ENCODE results near the gene HIVEP1. TPM values are rescaled to one million over a fixed set of nuclear protein-coding genes. Genes with fewer than 3 reads are reported as not detected.

The HIVEP1 gene
- total RNA-seq, 1 experiment from 2014 or later = 16.7 TPM

GRCh38 chr6:12000174-12000573 lies 11.9 kb upstream of the HIVEP1 start:
- Histone ChIP-seq H3K4me1 (ENCODE audit: control insufficient read depth, insufficient read depth, low read length) (no peaks in the 10 kb centered on the region), H3K9me3 (ENCODE audit: control insufficient read depth, insufficient read depth, low read depth, low read length) (no peaks in the 10 kb centered on the region), H3K36me3 (ENCODE audit: control insufficient read depth, insufficient read depth, low read length) (no peaks in the 10 kb centered on the region), H3K4me3 (ENCODE audit: low read depth in 2 of 2, low read length in 2 of 2) (no peak overlapping the region), H3K27me3 (ENCODE audit: control insufficient read depth, insufficient read depth, low read length) (peaks cover 4% of the 10 kb centered on the region; the same call in 1 of the 2 replicates), H3K27ac (ENCODE audit: low read length) (no peak overlapping the region)
- CTCF ChIA-PET = no interaction called here
- in situ Hi-C loops (cut with HindIII; ENCODE audit: low pct_unique_long_range_greater_than_20kb, low sequenced_read_pairs) = no loop called here
- POLR2A ChIA-PET = no interaction called here
- BruUV-seq (replicated peaks) = no TSS peak
- intact Hi-C loops (cut with micrococcal nuclease; ENCODE audit: unreplicated experiment) = no loop called here
- ATAC-seq (no peak), DNase-seq (ENCODE audit: low read depth, low spot score) (no peak)
- no peak for TF ChIP-seq POLR2AphosphoS5 (IDR thresholded peaks at IDR 0.05; ENCODE audit: low read depth, low read length)
- TF ChIP-seq TCF7L2 (IDR thresholded peaks at IDR 0.05; ENCODE audit: low read depth, low read length) = no peak
- TF ChIP-seq SIN3A (IDR thresholded peaks at IDR 0.05; ENCODE audit: borderline replicate concordance, insufficient read depth, low read depth, low read length) = no peak
- TF ChIP-seq REST (IDR thresholded peaks at IDR 0.05; ENCODE audit: insufficient read depth in 1 of 2, low read depth in 2 of 2, low read length in 1 of 2) = no peak
- TF ChIP-seq CTCF (IDR thresholded peaks at IDR 0.05) = no peak

- TF ChIP-seq POLR2AphosphoS5 (IDR thresholded peaks at IDR 0.05; ENCODE audit: low read depth, low read length) (no peak), REST (IDR thresholded peaks at IDR 0.05; ENCODE audit: insufficient read depth in 1 of 2, low read depth in 2 of 2, low read length in 1 of 2) (no peak), TCF7L2 (IDR thresholded peaks at IDR 0.05; ENCODE audit: low read depth, low read length) (no peak), SIN3A (IDR thresholded peaks at IDR 0.05; ENCODE audit: borderline replicate concordance, insufficient read depth, low read depth, low read length) (no peak), CTCF (IDR thresholded peaks at IDR 0.05) (no peak)
- CTCF ChIA-PET = no interaction called here
- intact Hi-C loops (cut with micrococcal nuclease; ENCODE audit: unreplicated experiment) = no loop called here
- no peaks in the 10 kb centered on the region for H3K4me1 ChIP-seq (ENCODE audit: control insufficient read depth, insufficient read depth, low read length)
- in situ Hi-C loops (cut with HindIII; ENCODE audit: low pct_unique_long_range_greater_than_20kb, low sequenced_read_pairs) = no loop called here
- no peak for ATAC-seq
- POLR2A ChIA-PET = no interaction called here
- no peak overlapping the region for H3K4me3 ChIP-seq (ENCODE audit: low read depth in 2 of 2, low read length in 2 of 2)
- no peaks in the 10 kb centered on the region for H3K36me3 ChIP-seq (ENCODE audit: control insufficient read depth, insufficient read depth, low read length)
- H3K27ac ChIP-seq (ENCODE audit: low read length) = no peak overlapping the region
- H3K9me3 ChIP-seq (ENCODE audit: control insufficient read depth, insufficient read depth, low read depth, low read length) = no peaks in the 10 kb centered on the region
- no peak for DNase-seq (ENCODE audit: low read depth, low spot score)
- no TSS peak for BruUV-seq (replicated peaks)
- peaks cover 4% of the 10 kb centered on the region; the same call in 1 of the 2 replicates for H3K27me3 ChIP-seq (ENCODE audit: control insufficient read depth, insufficient read depth, low read length)
Observed at GRCh38 chr6:12001004-12001705, 11.0 kb upstream of the HIVEP1 start.

Measured in Panc1 (cell line).